Gastrocnemius medialis (tissue), 4 donors: Measurements from ENCODE around the gene LPAR6. TPM values are rescaled to one million over a fixed set of nuclear protein-coding genes. Genes with fewer than 3 reads are reported as not detected.
A peak's percentile ranks its signal among the peaks of the same experiment; 100 is the strongest.

Experiments used
- ATAC-seq, 2 donors: fragments of 150-250 bp; one replicate each; pipeline ENCODE4 v1.9.1; 2016
- DNase-seq, 2 donors: peaks; one replicate each; pipeline ENCODE4 v3.0.0-alpha.2; 2019
- H3K27ac ChIP-seq, 4 donors: fragments of 200-600 bp; sonication (generic); 1 replicate in 1 of 4; 2 replicates in 3 of 4; pipeline ENCODE4 v1.5.1; 2016 to 2018; ENCODE audit warnings: mild to moderate bottlenecking in 2 of 4, moderate library complexity in 1 of 4
- H3K27me3 ChIP-seq, 3 donors: fragments of 200-600 bp; sonication (generic) in 2 of 3; 1 replicate in 1 of 3; 2 replicates in 2 of 3; pipeline versions ENCODE4 v1.5.1 to v1.6.0; 2016 to 2019; ENCODE audit warnings: mild to moderate bottlenecking in 1 of 3, moderate library complexity in 1 of 3
- H3K36me3 ChIP-seq, 2 donors: fragments of 200-600 bp; sonication (generic) in 1 of 2; one replicate each; pipeline ENCODE4 v1.5.1; 2017 to 2018
- H3K4me1 ChIP-seq, 2 donors: fragments of 200-600 bp; sonication (generic) in 1 of 2; one replicate each; pipeline ENCODE4 v1.5.1; 2016 to 2017; ENCODE audit warnings: mild to moderate bottlenecking in 2 of 2
- H3K4me3 ChIP-seq, 4 donors: fragments of 200-600 bp; sonication (generic) in 3 of 4; 1 replicate in 1 of 4; 2 replicates in 3 of 4; pipeline ENCODE4 v1.5.1; 2016 to 2019; ENCODE audit warnings: mild to moderate bottlenecking in 2 of 4
- H3K9me3 ChIP-seq, 3 donors: fragments of 200-600 bp; sonication (generic) in 2 of 3; 1 replicate in 1 of 3; 2 replicates in 2 of 3; pipeline ENCODE4 v1.5.1; 2016 to 2019
- POLR2A ChIP-seq, 2 donors: fragments of 450-650 bp; IDR thresholded peaks; one replicate each; pipeline ENCODE4 v1.6.1; 2017; ENCODE audit warnings: antibody characterized with exemption in 2 of 2, mild to moderate bottlenecking in 2 of 2, moderate library complexity in 2 of 2
- in situ Hi-C, 4 donors: fragments of 200-750 bp; cut with MboI; loops; one replicate each; pipeline versions ENCODE4 v1.15.0 to v1.8.0; 2017; ENCODE audit warnings: low sequenced_read_pairs in 4 of 4
- intact Hi-C: fragments of 100-400 bp; cut with DNase I; formaldehyde crosslinking; loops from one replicate; pipeline ENCODE4 v1.15.1; 2023; ENCODE audit warnings: low total_unique reads
- total RNA-seq, 4 donors: library from RNA; depleted of rRNA; stranded (reverse); fragments of >200 nt; gene quantifications; one replicate each; pipeline versions ENCODE4 v1.1.0 to v1.2.3, GENCODE V29; 2016
- TF ChIP-seq, protein P1 (sequence below), 5 experiments: fragments of 450-650 bp in 3 of 5; fragments of 200-600 bp in 2 of 5; sonication (generic) in 2 of 5; IDR thresholded peaks in 4 of 5; conservative IDR thresholded peaks in 1 of 5; 1 replicate in 4 of 5; 2 replicates in 1 of 5; pipeline ENCODE4 v1.5.1; 2016 to 2019; ENCODE audit warnings: antibody characterized with exemption in 5 of 5, mild to moderate bottlenecking in 3 of 5, moderate library complexity in 3 of 5

Gene LPAR6
- total RNA-seq, 4 donors from 2014 or later = 4.1 to 20.6 (median 6.1) TPM

DNA sequence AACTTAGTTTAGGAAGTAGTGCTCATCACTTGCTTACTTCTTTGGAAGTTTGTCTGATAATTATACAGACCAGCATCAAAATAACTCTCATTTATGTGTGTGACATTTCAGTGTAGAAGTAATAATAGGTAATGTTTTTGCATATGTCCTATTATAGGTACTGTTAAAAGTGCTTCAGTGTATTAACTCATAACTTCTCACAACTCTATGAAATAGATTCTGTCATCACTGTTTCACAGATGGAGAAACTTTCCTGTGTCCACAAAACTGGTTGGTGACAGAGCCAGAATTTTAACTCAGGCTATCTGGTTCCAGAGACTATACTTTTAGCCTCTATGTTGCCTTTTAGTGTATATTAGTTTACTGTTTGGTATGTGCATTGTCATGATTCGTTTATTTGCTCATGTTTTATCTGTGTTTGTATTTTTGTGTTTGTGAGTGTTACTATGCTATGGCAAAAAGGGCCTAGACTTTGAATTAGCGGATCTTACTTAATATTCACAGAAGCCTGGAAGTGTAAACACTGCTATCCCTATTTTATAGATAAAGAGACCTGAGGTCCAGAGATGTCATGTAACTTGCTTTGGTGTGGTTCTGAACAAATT, 12.7 kb downstream of the LPAR6 start:
- Histone ChIP-seq H3K36me3 (no peaks in the 10 kb centered on the region), H3K27ac (peak overlapping the region; percentile 44 to 71 (median 70)), H3K27me3 (no peaks in the 10 kb centered on the region), H3K4me3 (no peak overlapping the region), H3K9me3 (no peaks in the 10 kb centered on the region), H3K4me1 (peaks cover 0 to 14% of the 10 kb centered on the region in 2 donors)
- no peak for TF ChIP-seq POLR2A (IDR thresholded peaks at IDR 0.05)
- TF ChIP-seq, protein P1, sequence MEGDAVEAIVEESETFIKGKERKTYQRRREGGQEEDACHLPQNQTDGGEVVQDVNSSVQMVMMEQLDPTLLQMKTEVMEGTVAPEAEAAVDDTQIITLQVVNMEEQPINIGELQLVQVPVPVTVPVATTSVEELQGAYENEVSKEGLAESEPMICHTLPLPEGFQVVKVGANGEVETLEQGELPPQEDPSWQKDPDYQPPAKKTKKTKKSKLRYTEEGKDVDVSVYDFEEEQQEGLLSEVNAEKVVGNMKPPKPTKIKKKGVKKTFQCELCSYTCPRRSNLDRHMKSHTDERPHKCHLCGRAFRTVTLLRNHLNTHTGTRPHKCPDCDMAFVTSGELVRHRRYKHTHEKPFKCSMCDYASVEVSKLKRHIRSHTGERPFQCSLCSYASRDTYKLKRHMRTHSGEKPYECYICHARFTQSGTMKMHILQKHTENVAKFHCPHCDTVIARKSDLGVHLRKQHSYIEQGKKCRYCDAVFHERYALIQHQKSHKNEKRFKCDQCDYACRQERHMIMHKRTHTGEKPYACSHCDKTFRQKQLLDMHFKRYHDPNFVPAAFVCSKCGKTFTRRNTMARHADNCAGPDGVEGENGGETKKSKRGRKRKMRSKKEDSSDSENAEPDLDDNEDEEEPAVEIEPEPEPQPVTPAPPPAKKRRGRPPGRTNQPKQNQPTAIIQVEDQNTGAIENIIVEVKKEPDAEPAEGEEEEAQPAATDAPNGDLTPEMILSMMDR (IDR thresholded peaks at IDR 0.05 in 4 of 5, conservative IDR thresholded peaks at IDR 0.05 in 1 of 5) = no peak
- no peak for DNase-seq
- ATAC-seq = no peak
- intact Hi-C loops = no loop called here
- in situ Hi-C loops = loop anchor here in 1 of 4 donors (25.0 kb wide), 1 partner anchor 187 kb away; no protein-coding TSS in a partner anchor

GRCh38 chr13:48398450-48399095, 14.3 kb downstream of the LPAR6 start:
- Histone ChIP-seq H3K4me3 (no peak overlapping the region), H3K27ac (peak overlapping the region in 2 of 4 donors; percentile 32 to 70), H3K27me3 (no peaks in the 10 kb centered on the region), H3K36me3 (peaks cover 0 to 10% of the 10 kb centered on the region in 2 donors), H3K4me1 (peaks cover 0 to 14% of the 10 kb centered on the region in 2 donors), H3K9me3 (no peaks in the 10 kb centered on the region)
- in situ Hi-C loops = no loop called here
- intact Hi-C loops = loop anchor here (5.0 kb wide), 1 partner anchor 184 kb away; no protein-coding TSS in a partner anchor
- ATAC-seq = no peak
- TF ChIP-seq, protein P1 (IDR thresholded peaks at IDR 0.05 in 4 of 5, conservative IDR thresholded peaks at IDR 0.05 in 1 of 5) = no peak
- no peak for TF ChIP-seq POLR2A (IDR thresholded peaks at IDR 0.05)
- no peak for DNase-seq

- TF ChIP-seq POLR2A (IDR thresholded peaks at IDR 0.05) = no peak
- TF ChIP-seq, protein P1 (IDR thresholded peaks at IDR 0.05 in 4 of 5, conservative IDR thresholded peaks at IDR 0.05 in 1 of 5) = no peak
- in situ Hi-C loops = no loop called here
- Histone ChIP-seq H3K9me3 (no peaks in the 10 kb centered on the region), H3K4me1 (peaks cover 0 to 14% of the 10 kb centered on the region in 2 donors), H3K27me3 (no peaks in the 10 kb centered on the region), H3K36me3 (peaks cover 0 to 14% of the 10 kb centered on the region in 2 donors), H3K27ac (peak overlapping the region in 1 of 4 donors; percentile 32), H3K4me3 (no peak overlapping the region)
- ATAC-seq (no peak), DNase-seq (no peak)
- intact Hi-C loops = loop anchor here (5.0 kb wide), 1 partner anchor 185 kb away; no protein-coding TSS in a partner anchor
Observed at GRCh38 chr13:48397744-48398143, 15.2 kb downstream of the LPAR6 start.

- no peaks in the 10 kb centered on the region for H3K4me1 ChIP-seq
- in situ Hi-C loops = no loop called here
- H3K27me3 ChIP-seq = no peaks in the 10 kb centered on the region
- no peak for DNase-seq
- no peak overlapping the region for H3K27ac ChIP-seq
- peaks cover 0 to 21% of the 10 kb centered on the region in 2 donors for H3K36me3 ChIP-seq
- ATAC-seq = no peak
- no peaks in the 10 kb centered on the region for H3K9me3 ChIP-seq
- no peak overlapping the region for H3K4me3 ChIP-seq
- TF ChIP-seq, protein P1 (IDR thresholded peaks at IDR 0.05 in 4 of 5, conservative IDR thresholded peaks at IDR 0.05 in 1 of 5) = no peak
- TF ChIP-seq POLR2A (IDR thresholded peaks at IDR 0.05) = no peak
- intact Hi-C loops = no loop called here
Observed at GRCh38 chr13:48393698-48394085, 19.2 kb downstream of the LPAR6 start.
